Duodenal mucosa (tissue), 2 donors: ENCODE data around the gene TCEANC.
A peak's percentile ranks its signal among the peaks of the same experiment; 100 is the strongest.
"Not testable (repeated sequence)": the region's sequence is repeated elsewhere in the genome, so short reads cannot be mapped to it uniquely, and the experiment has no call there.

Experiments used
- H3K27ac ChIP-seq: one replicate; pipeline ENCODE4 v1.7.0; 2013; ENCODE audit warnings: low read depth, low read length
- H3K27me3 ChIP-seq, 2 donors: one replicate each; pipeline ENCODE4 v1.7.0; 2013; ENCODE audit warnings: low read length in 2 of 2, control low read depth in 1 of 2; ENCODE audit not compliant: insufficient read depth in 2 of 2, control insufficient read depth in 1 of 2
- H3K36me3 ChIP-seq, 2 donors: one replicate each; pipeline ENCODE4 v1.7.0; 2013; ENCODE audit warnings: low read length in 2 of 2, control low read depth in 1 of 2; ENCODE audit not compliant: insufficient read depth in 2 of 2, control insufficient read depth in 1 of 2
- H3K4me1 ChIP-seq, 2 donors: one replicate each; pipeline ENCODE4 v1.7.0; 2013; ENCODE audit warnings: low read length in 2 of 2, control low read depth in 1 of 2; ENCODE audit not compliant: insufficient read depth in 2 of 2, control insufficient read depth in 1 of 2
- H3K4me3 ChIP-seq, 2 donors: one replicate each; pipeline ENCODE4 v1.7.0; 2013; ENCODE audit warnings: low read length in 2 of 2, low read depth in 1 of 2
- H3K9ac ChIP-seq, 2 donors: one replicate each; pipeline ENCODE4 v1.7.0; 2013; ENCODE audit warnings: low read length in 2 of 2, low read depth in 1 of 2
- H3K9me3 ChIP-seq, 2 donors: one replicate each; pipeline ENCODE4 v1.7.0; 2013; ENCODE audit warnings: low read length in 2 of 2, control low read depth in 1 of 2; ENCODE audit not compliant: control insufficient read depth in 1 of 2

The TCEANC gene

DNA sequence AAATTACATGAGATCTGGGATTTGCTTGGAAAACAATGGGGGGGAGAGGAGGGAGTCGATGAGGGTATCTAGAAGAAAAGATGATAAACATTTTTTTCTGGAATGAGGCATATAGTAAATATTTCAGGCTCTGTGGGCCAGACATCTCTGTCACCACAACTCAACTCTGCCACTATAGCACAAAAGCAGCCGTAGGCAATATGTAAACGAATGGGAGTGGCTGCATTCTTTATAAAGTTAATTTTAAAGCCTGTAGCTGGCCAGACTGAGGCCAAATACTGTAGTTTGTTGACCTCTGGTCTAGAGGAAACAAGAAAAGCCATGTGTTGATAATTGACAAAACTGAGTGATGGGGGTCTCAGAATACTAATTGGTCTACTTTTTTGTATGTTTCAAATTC is 14.1 kb upstream of the TCEANC start:
- no peaks in the 10 kb centered on the region for H3K4me1 ChIP-seq
- H3K27ac ChIP-seq, result no peak overlapping the region
- H3K36me3 ChIP-seq, result no peaks in the 10 kb centered on the region
- no peaks in the 10 kb centered on the region for H3K27me3 ChIP-seq
- H3K4me3 ChIP-seq, result no peak overlapping the region
- H3K9ac ChIP-seq, result no peak overlapping the region
- H3K9me3 ChIP-seq, result no peaks in the 10 kb centered on the region

DNA sequence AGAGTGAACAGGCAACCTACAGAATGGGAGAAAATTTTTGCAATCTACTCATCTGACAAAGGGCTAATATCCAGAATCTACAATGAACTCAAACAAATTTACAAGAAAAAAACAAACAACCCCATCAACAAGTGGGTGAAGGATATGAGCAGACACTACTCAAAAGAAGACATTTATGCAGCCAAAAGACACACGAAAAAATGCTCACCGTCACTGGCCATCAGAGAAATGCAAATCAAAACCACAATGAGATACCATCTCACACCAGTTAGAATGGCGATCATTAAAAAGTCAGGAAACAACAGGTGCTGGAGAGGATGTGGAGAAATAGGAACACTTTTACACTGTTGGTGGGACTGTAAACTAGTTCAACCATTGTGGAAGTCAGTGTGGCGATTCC is 11.3 kb upstream of the TCEANC start:
- H3K9ac ChIP-seq, H3K9me3 ChIP-seq, H3K4me1 ChIP-seq, H3K27me3 ChIP-seq, H3K36me3 ChIP-seq, H3K4me3 ChIP-seq, H3K27ac ChIP-seq: not testable (repeated sequence)

DNA sequence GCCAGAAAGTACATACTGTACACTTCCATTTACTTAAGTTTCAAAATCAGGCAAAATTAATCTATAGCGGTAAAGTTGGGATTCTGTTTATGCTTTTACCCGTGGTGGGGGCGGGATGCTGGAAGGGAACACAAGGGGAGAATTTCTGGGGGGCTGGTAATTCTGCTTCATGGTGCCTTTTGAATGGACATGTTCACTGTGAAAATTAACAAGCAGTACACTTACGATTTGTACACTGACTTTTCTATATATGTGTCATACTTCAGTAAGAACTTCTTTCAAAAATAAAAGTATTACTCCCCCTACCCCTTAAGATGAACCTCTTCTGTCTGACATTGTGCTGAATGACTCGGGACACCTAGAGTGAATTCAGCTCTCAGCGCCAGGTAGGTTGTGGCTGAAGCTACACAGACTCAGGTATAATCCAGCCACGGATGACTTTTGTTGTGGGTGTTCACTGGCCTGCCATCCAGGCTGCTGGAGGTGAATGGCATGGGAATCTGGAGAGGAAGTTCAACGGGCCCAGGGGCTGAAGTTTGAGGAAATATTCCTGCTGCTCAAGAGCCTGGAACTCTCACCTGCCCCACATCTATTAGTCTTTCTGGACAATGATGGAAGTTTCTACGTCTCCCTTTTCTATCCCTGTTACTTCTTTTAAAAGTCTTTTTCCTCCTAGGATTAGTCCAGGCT is 7.3 kb upstream of the TCEANC start:
- no peaks in the 10 kb centered on the region for H3K36me3 ChIP-seq

DNA sequence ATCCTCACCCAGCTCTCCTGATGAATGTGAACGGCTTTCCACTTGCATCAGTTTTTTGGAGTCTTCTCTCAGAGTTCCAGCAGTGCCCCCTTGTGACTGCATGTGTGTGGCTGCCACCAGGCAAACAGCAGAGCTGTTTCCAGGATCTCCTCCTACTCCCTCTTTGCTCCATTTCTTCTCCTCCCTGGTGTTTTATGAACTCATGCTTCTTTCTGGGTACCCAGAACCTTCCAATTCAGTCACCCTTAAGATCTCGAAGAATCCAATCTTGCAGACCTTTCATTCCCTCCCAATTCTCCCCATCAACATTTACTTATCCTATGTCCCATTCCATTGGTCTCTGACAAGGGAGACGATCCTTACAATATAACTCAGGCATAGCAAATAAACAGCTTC is 6.8 kb upstream of the TCEANC start:
- no peak overlapping the region for H3K4me3 ChIP-seq
- no peak overlapping the region for H3K27ac ChIP-seq
- peaks cover 0 to 5% of the 10 kb centered on the region in 2 donors for H3K4me1 ChIP-seq
- no peaks in the 10 kb centered on the region for H3K36me3 ChIP-seq
- H3K9ac ChIP-seq, result no peak overlapping the region
- no peaks in the 10 kb centered on the region for H3K9me3 ChIP-seq
- no peaks in the 10 kb centered on the region for H3K27me3 ChIP-seq

More for the DNA sequence above, 7.3 kb upstream of the TCEANC start:
- no peaks in the 10 kb centered on the region for H3K27me3 ChIP-seq
- no peak overlapping the region for H3K27ac ChIP-seq
- H3K4me1 ChIP-seq, result peaks cover 0 to 5% of the 10 kb centered on the region in 2 donors
- no peaks in the 10 kb centered on the region for H3K9me3 ChIP-seq
- no peak overlapping the region for H3K9ac ChIP-seq
- H3K4me3 ChIP-seq, result no peak overlapping the region

DNA sequence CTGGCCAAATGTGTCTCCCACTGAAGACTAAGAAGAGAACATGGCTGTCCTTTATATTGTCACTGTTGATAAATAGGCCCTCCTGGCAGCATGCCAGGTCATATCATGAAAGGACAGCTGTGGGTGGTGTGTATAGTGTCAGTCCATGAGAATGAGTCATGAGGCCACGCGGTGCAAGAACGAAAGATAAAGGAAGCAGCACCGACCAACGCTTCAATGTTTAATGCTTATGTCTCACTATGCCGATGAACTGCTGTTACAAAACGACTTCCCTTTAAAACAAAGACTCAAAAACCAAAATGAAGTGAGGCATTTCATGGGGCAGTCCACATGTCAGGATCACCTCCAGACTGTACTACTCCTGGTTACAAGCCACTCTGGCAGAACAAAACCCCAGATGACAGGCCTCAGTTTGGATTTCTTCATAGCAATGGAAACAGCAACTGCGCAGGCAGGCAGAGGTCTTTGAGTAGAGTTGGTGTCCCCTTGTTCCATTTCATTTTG is 5.2 kb upstream of the TCEANC start:
- no peaks in the 10 kb centered on the region for H3K9me3 ChIP-seq
- H3K27me3 ChIP-seq, result no peaks in the 10 kb centered on the region
- no peak overlapping the region for H3K4me3 ChIP-seq
- peak overlapping the region in 1 of 2 donors; percentile 25 for H3K9ac ChIP-seq
- no peaks in the 10 kb centered on the region for H3K36me3 ChIP-seq
- peaks cover 7 to 11% of the 10 kb centered on the region in 2 donors for H3K4me1 ChIP-seq
- H3K27ac ChIP-seq, result no peak overlapping the region

DNA sequence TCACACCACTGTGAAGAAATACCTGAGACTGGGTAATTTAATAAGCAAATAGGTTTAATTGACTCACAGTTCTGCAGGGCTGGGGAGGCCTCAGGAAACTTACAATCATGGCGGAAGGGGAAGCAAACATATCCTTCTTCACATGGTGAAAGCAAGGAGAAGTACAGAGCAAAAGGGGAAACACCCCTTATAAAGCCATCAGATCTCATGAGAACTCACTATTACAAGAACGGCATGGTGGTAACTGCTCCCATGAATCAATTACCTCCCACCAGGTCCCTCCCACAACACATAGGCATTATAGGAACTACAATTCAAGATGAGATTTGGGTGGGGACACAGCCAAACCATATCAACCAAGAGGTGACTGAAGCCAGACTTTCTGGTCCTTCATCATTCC is 4.6 kb upstream of the TCEANC start:
- H3K4me3 ChIP-seq, H3K9me3 ChIP-seq, H3K27ac ChIP-seq, H3K9ac ChIP-seq, H3K36me3 ChIP-seq, H3K27me3 ChIP-seq: not testable (repeated sequence)
- peaks cover 7 to 11% of the 10 kb centered on the region in 2 donors for H3K4me1 ChIP-seq

DNA sequence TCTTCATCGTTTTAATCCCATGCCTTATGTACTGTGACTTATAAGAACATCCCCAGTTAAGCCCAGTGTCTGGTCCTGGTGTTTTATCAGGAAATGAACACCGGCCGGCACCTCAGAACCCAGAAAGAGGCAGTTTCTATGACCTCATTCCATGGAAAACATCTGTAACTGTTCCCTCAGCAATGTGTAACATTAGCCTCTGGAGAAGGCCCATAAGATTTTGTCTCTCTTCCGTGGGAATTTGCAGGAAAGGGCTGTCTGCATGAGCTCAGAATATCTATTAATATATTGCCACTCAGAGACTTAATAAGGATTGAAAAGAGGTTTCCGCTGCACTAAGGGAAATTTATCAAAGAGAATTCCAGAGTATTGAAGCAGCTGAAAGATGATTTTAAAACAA is 3.1 kb upstream of the TCEANC start:
- no peak overlapping the region for H3K4me3 ChIP-seq
- H3K27ac ChIP-seq, result no peak overlapping the region
- H3K9ac ChIP-seq, result no peak overlapping the region
- H3K36me3 ChIP-seq, result no peaks in the 10 kb centered on the region
- no peaks in the 10 kb centered on the region for H3K27me3 ChIP-seq
- H3K9me3 ChIP-seq, result no peaks in the 10 kb centered on the region
- peaks cover 11 to 15% of the 10 kb centered on the region in 2 donors for H3K4me1 ChIP-seq

DNA sequence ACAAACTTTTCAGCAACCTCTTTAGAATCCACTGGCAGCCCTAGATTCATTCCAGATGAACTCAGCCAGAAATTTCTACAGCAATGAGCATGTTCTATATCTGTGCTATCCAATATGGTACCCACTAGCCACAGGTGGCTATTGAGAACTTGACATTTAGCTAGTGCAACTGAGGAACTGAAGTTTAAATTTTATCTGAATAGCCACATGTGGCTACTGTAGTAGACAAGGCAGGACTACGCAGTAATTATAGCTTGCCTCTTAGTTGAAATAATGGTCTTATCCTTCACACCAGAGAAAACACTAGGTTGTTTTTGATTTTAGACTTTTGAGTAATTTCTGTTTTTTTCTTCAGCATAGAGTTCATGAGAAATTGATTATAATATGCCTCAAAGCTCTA is 2.6 kb upstream of the TCEANC start:
- Histone ChIP-seq H3K9ac (no peak overlapping the region), H3K4me1 (peaks cover 11 to 15% of the 10 kb centered on the region in 2 donors), H3K27ac (no peak overlapping the region), H3K4me3 (no peak overlapping the region), H3K9me3 (no peaks in the 10 kb centered on the region), H3K36me3 (no peaks in the 10 kb centered on the region), H3K27me3 (no peaks in the 10 kb centered on the region)

DNA sequence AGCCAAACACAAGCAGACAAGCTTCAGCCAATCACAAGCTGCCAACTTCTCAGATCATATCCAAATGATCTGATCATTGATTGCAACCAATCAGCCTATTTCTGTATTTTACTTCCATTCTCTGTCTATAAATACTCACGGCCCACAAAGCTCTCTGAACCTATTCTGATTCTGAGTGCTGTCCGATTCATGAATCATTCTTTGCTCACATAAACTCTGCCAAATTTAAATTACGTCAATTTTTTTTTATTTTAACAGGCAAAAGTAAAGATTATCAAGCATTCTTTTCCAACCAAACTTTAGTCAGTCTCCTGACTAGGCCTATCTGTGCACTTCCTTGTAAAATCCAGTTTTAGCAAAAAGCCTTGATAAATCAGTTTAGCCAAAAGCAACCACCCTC is 1.8 kb upstream of the TCEANC start:
- H3K27ac ChIP-seq, result no peak overlapping the region
- H3K9ac ChIP-seq, result no peak overlapping the region
- no peak overlapping the region for H3K4me3 ChIP-seq
- no peaks in the 10 kb centered on the region for H3K27me3 ChIP-seq
- peaks cover 11 to 15% of the 10 kb centered on the region in 2 donors for H3K4me1 ChIP-seq
- no peaks in the 10 kb centered on the region for H3K9me3 ChIP-seq
- H3K36me3 ChIP-seq, result peaks cover 0 to 7% of the 10 kb centered on the region in 2 donors

DNA sequence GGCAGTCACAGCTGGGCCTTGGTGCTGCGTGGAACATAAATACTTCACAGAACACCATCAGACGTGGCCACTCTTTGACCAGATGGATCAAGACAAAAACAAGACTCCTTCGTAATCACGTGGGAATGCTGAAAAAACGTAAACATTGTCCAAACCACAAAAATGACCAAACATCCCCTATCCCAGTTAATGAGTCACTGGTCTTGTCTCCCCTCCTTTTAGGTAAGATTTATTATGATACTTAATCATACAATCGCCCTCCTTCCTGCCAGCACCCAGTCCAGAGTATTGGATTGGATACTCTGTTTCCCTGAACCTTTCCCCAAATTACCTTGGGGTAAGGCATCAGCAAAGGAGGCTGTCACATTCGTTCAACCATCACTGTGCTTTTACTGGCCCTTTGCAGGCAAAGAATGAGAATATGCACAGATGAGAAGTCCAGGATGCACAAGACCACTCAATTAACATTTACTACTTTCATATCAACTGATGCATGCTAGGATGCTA is 601 bp upstream of the TCEANC start:
- Histone ChIP-seq H3K4me1 (peaks cover 11 to 15% of the 10 kb centered on the region in 2 donors), H3K9ac (peak overlapping the region; percentile 72 to 75), H3K9me3 (no peaks in the 10 kb centered on the region), H3K36me3 (peaks cover 0 to 7% of the 10 kb centered on the region in 2 donors), H3K27me3 (no peaks in the 10 kb centered on the region), H3K27ac (peak overlapping the region; percentile 73), H3K4me3 (peak overlapping the region; percentile 56 to 75)
